ENCODE data around the gene CUX1. TPM values are rescaled to one million over a fixed set of nuclear protein-coding genes. Genes with fewer than 3 reads are reported as not detected.

CUX1 gene
- total and polyA plus RNA-seq, 10 of the 15 experiments (the other 5 are each of a cell fraction or from before 2014, with no cell fraction given), result 6.1 to 48.6 (median 25.9) TPM

DNA sequence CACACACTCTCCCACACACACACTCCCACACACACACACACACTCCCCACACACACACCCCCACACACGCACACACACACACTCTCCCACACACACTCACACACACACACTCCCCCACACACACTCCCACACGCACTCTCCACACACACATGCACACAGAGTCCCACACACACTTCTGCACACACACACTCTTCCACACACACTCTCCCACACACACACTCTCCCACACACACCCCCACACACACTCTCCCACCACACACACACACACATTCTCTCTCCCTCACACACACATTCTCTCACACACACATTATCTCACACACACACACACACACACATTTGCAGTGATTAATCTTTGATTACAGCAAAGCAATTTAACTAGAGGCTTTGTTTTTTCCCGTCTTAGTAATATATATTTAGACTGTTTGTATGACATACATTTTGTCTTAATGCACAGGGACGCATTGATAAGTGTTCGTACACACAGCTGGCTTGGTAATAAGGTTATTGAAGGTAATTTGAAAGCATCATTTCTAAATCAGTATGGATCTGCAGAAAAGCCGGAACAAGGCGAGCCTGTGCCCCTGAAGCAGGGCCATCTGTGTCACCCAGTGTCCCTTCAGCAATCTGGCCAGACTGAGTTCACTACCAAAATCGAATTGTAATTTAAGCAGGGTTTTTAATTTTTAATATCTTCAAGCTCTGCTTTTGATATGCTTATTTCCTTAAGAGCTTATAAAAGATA is 399.3 kb downstream of the CUX1 start:
- Histone ChIP-seq H3K4me2 (ENCODE audit: control insufficient read depth, insufficient read depth) (no peak overlapping the region), H3K27ac (ENCODE audit: control insufficient read depth, insufficient read depth) (no peak overlapping the region), H3K4me3 (no peak overlapping the region), H3K9me3 (replicated peaks; ENCODE audit: control insufficient read depth, insufficient read depth, low read length) (no peaks in the 10 kb centered on the region), H3K4me1 (ENCODE audit: control insufficient read depth, insufficient read depth, low read length) (peaks cover 6% of the 10 kb centered on the region), H3K36me3 (ENCODE audit: control insufficient read depth in 2 of 2, insufficient read depth in 2 of 2, low read length in 1 of 2) (peaks cover 0 to 9% of the 10 kb centered on the region in 2 experiments), H3K27me3 (replicated peaks in 1 of 2; ENCODE audit: control insufficient read depth in 2 of 2, insufficient read depth in 2 of 2, low read length in 1 of 2) (no peaks in the 10 kb centered on the region), H3K9ac (ENCODE audit: control insufficient read depth, insufficient read depth, low read length) (no peak overlapping the region), H2AFZ (ENCODE audit: control insufficient read depth, low read depth, low read length) (no peak overlapping the region), H4K20me1 (ENCODE audit: control insufficient read depth, insufficient read depth) (no peaks in the 10 kb centered on the region), H3K79me2 (ENCODE audit: control insufficient read depth, insufficient read depth, low read length) (no peaks in the 10 kb centered on the region)
- ChIA-PET SMC1A (ENCODE audit: uncharacterized antibody, unreplicated experiment) (no interaction called here), CTCF (interaction anchor here (1.1 kb wide), 1 partner anchor 231 kb away, joined by 3 read pairs; no protein-coding TSS in a partner anchor), RAD21 (ENCODE audit: unreplicated experiment) (no interaction called here), POLR2A (no interaction called here)
- intact Hi-C loops (cut with micrococcal nuclease; ENCODE audit: unreplicated experiment) (no loop called here), in situ Hi-C loops (cut with MboI) (loop anchor here (5.0 kb wide), 1 partner anchor 384 kb away; no protein-coding TSS in a partner anchor)
- 91% methylated on average over 8 of the region's 8 CpGs for WGBS (ENCODE audit: insufficient coverage, insufficient replicate concordance, low lambda C conversion rate, missing lambda C conversion rate)
- FAIRE-seq, result no peak
- no peak for ATAC-seq
- DNase-seq (ENCODE audit: low read depth, low spot score), result no peak
- TF ChIP-seq, protein P1, sequence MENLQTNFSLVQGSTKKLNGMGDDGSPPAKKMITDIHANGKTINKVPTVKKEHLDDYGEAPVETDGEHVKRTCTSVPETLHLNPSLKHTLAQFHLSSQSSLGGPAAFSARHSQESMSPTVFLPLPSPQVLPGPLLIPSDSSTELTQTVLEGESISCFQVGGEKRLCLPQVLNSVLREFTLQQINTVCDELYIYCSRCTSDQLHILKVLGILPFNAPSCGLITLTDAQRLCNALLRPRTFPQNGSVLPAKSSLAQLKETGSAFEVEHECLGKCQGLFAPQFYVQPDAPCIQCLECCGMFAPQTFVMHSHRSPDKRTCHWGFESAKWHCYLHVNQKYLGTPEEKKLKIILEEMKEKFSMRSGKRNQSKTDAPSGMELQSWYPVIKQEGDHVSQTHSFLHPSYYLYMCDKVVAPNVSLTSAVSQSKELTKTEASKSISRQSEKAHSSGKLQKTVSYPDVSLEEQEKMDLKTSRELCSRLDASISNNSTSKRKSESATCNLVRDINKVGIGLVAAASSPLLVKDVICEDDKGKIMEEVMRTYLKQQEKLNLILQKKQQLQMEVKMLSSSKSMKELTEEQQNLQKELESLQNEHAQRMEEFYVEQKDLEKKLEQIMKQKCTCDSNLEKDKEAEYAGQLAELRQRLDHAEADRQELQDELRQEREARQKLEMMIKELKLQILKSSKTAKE (IDR thresholded peaks at IDR 0.05; ENCODE audit: low read depth, poor library complexity, severe bottlenecking), result no peak
- no peak for TF ChIP-seq HDGF (IDR thresholded peaks at IDR 0.05)
- 0 out of 3 replicates have a peak, but pooled peaks of 1 of the 2 experiments have one; percentile 25 for TF ChIP-seq EGR1 (IDR thresholded peaks at IDR 0.05; ENCODE audit: borderline replicate concordance in 1 of 2, low read depth in 2 of 2, low read length in 2 of 2)
- no peak for TF ChIP-seq ZNF622 (IDR thresholded peaks at IDR 0.05)
- BruUV-seq (replicated peaks), result no TSS peak
